ENCODE results near the gene PRSS2. TPM values are rescaled to one million over a fixed set of nuclear protein-coding genes. Genes with fewer than 3 reads are reported as not detected.

PRSS2 gene
- total RNA-seq, 1 donor from 2014 or later: not detected

GRCh38 chr7:142787034-142787768, 16.4 kb downstream of the PRSS2 start:
- H3K27ac ChIP-seq: peak overlapping the region; percentile 24
- peaks cover 5% of the 10 kb centered on the region for H3K4me1 ChIP-seq
- DNase-seq (no peak), ATAC-seq (no peak)
- no peaks in the 10 kb centered on the region for H3K36me3 ChIP-seq
- no peak overlapping the region for H3K4me3 ChIP-seq
- peaks cover 13% of the 10 kb centered on the region for H3K27me3 ChIP-seq (ENCODE audit: low read depth)
- intact Hi-C loops (cut with DNase I): loop anchor here (10.0 kb wide), 1 partner anchor 152 kb away; no protein-coding TSS in a partner anchor
- TF ChIP-seq CTCF (IDR thresholded peaks at IDR 0.05): no peak
- no peaks in the 10 kb centered on the region for H3K9me3 ChIP-seq

GRCh38 chr7:142787783-142788182, 17.0 kb downstream of the PRSS2 start:
- ATAC-seq (no peak), DNase-seq (no peak)
- TF ChIP-seq CTCF (IDR thresholded peaks at IDR 0.05): no peak
- Histone ChIP-seq H3K9me3 (no peaks in the 10 kb centered on the region), H3K4me1 (peaks cover 5% of the 10 kb centered on the region), H3K27me3 (ENCODE audit: low read depth) (peaks cover 13% of the 10 kb centered on the region), H3K36me3 (no peaks in the 10 kb centered on the region), H3K27ac (peak overlapping the region; percentile 24), H3K4me3 (no peak overlapping the region)
- intact Hi-C loops (cut with DNase I): loop anchor here (10.0 kb wide), 1 partner anchor 153 kb away; no protein-coding TSS in a partner anchor

- peak overlapping the region; percentile 14 for H3K4me3 ChIP-seq
- no peaks in the 10 kb centered on the region for H3K9me3 ChIP-seq
- intact Hi-C loops (cut with DNase I): loop anchor here (10.0 kb wide), 1 partner anchor 154 kb away; no protein-coding TSS in a partner anchor
- H3K27me3 ChIP-seq (ENCODE audit: low read depth): peaks cover 13% of the 10 kb centered on the region
- no peak for TF ChIP-seq CTCF (IDR thresholded peaks at IDR 0.05)
- no peaks in the 10 kb centered on the region for H3K36me3 ChIP-seq
- ATAC-seq: no peak
- H3K27ac ChIP-seq: peak overlapping the region; percentile 31
- H3K4me1 ChIP-seq: no peaks in the 10 kb centered on the region
- DNase-seq: no peak
Observed at GRCh38 chr7:142788303-142789289, 17.8 kb downstream of the PRSS2 start.

GRCh38 chr7:142789441-142789840, 18.7 kb downstream of the PRSS2 start:
- Histone ChIP-seq H3K27me3 (ENCODE audit: low read depth) (peaks cover 13% of the 10 kb centered on the region), H3K4me1 (no peaks in the 10 kb centered on the region), H3K9me3 (no peaks in the 10 kb centered on the region), H3K27ac (no peak overlapping the region), H3K36me3 (no peaks in the 10 kb centered on the region), H3K4me3 (peak overlapping the region; percentile 14)
- DNase-seq (no peak), ATAC-seq (no peak)
- TF ChIP-seq CTCF (IDR thresholded peaks at IDR 0.05): no peak
- intact Hi-C loops (cut with DNase I): loop anchor here (10.0 kb wide), 1 partner anchor 155 kb away; no protein-coding TSS in a partner anchor

- peaks cover 17% of the 10 kb centered on the region for H3K27me3 ChIP-seq (ENCODE audit: low read depth)
- ATAC-seq (no peak), DNase-seq (no peak)
- no peak overlapping the region for H3K4me3 ChIP-seq
- H3K36me3 ChIP-seq: no peaks in the 10 kb centered on the region
- intact Hi-C loops (cut with DNase I): no loop called here
- TF ChIP-seq CTCF (IDR thresholded peaks at IDR 0.05): no peak
- no peaks in the 10 kb centered on the region for H3K9me3 ChIP-seq
- H3K27ac ChIP-seq: no peak overlapping the region
- H3K4me1 ChIP-seq: no peaks in the 10 kb centered on the region
Observed at GRCh38 chr7:142790056-142790455, 19.3 kb downstream of the PRSS2 start.

Measured in lower lobe of right lung (tissue), 2 donors.